HepG2 (cell line): ENCODE data around the gene KCNAB2. TPM values are rescaled to one million over a fixed set of nuclear protein-coding genes. Genes with fewer than 3 reads are reported as not detected.
A peak's percentile ranks its signal among the peaks of the same experiment; 100 is the strongest.

ENCODE experiments used
- ATAC-seq: fragments of 200-7000 bp; cut with Tn5 transposase; 3 replicates; pipeline ENCODE4 v1.9.1; 2020; ENCODE audit warnings: mild to moderate bottlenecking, moderate library complexity
- BruUV-seq: library from RNA; stranded (reverse); fragments of 400-500 nt; replicated peaks from 2 replicates; lab custom pipeline; 2021; lab: Mats Ljungman, UMichigan
- CTCF ChIA-PET: fragments of 300-600 bp; formaldehyde crosslinking; extraction: SDS; loops from one replicate; lab custom pipeline; 2021; ENCODE audit warnings: low total read pairs, inconsistent platforms, low intra/inter-chr PET ratio; lab: Yijun Ruan, JAX
- POLR2A ChIA-PET: fragments of 350-600 bp; sonication (Branson Sonifier 250); formaldehyde crosslinking; loops from one replicate; lab custom pipeline; 2020; ENCODE audit warnings: antibody characterized with exemption, inconsistent platforms; lab: Yijun Ruan, JAX
- DNase-seq: peaks from one replicate; pipeline ENCODE4 v3.0.0-alpha.2; 2015; ENCODE audit warnings: low spot score
- FAIRE-seq: peaks from 3 replicates; lab custom pipeline; 2011; peaks lifted over from hg19 to GRCh38; lab: Jason Lieb, UNC
- H2AFZ ChIP-seq: one replicate; pipeline ENCODE4 v1.6.1; 2011; ENCODE audit warnings: low read length, inconsistent platforms
- H3K27ac ChIP-seq: fragments of 300-600 bp; 3 replicates; pipeline ENCODE4 v1.8.0; 2011; ENCODE audit warnings: mixed run types, mild to moderate bottlenecking, mixed read lengths, low read length, inconsistent platforms; ENCODE audit not compliant: insufficient read depth; ENCODE audit errors: extremely low read length
- H3K27me3 ChIP-seq, 2 experiments: fragments of 200-600 bp in 1 of 2; 2 replicates in 1 of 2; 3 replicates in 1 of 2; pipeline versions ENCODE4 v1.6.0 to v1.8.0; 2011; ENCODE audit warnings: low read length in 2 of 2, mild to moderate bottlenecking in 2 of 2, moderate library complexity in 2 of 2, inconsistent platforms in 1 of 2; ENCODE audit not compliant: insufficient read depth in 2 of 2, control insufficient read depth in 1 of 2
- H3K36me3 ChIP-seq, 2 experiments: fragments of 200-600 bp in 1 of 2; replicated peaks in 1 of 2; 2 replicates in 1 of 2; 3 replicates in 1 of 2; pipeline versions ENCODE4 v1.5.1 to v1.8.0; 2011; ENCODE audit warnings: low read length in 2 of 2, inconsistent platforms in 1 of 2; ENCODE audit not compliant: insufficient read depth in 2 of 2, control insufficient read depth in 1 of 2
- H3K4me1 ChIP-seq: 2 replicates; pipeline ENCODE4 v1.5.1; 2012; ENCODE audit warnings: low read length, inconsistent platforms; ENCODE audit not compliant: insufficient read depth
- H3K4me2 ChIP-seq: 2 replicates; pipeline ENCODE4 v1.6.0; 2011; ENCODE audit warnings: low read depth, low read length, inconsistent platforms
- H3K4me3 ChIP-seq, 3 experiments: fragments of 200-600 bp in 1 of 3; sonication (generic), shearing (Covaris generic) in 1 of 3; replicated peaks in 1 of 3; 2 replicates each; pipeline ENCODE4 v1.5.1; 2011 to 2016; ENCODE audit warnings: low read length in 3 of 3, inconsistent platforms in 2 of 3, low read depth in 2 of 3, mild to moderate bottlenecking in 2 of 3, control low read depth in 1 of 3, mixed read lengths in 1 of 3; ENCODE audit not compliant: insufficient read depth in 1 of 3
- H3K79me2 ChIP-seq: one replicate; pipeline ENCODE4 v1.6.1; 2011; ENCODE audit warnings: low read length, inconsistent platforms; ENCODE audit not compliant: insufficient read depth
- H3K9ac ChIP-seq: 2 replicates; pipeline ENCODE4 v1.6.0; 2011; ENCODE audit warnings: mild to moderate bottlenecking, low read depth, low read length, inconsistent platforms; ENCODE audit not compliant: insufficient read depth
- H3K9me3 ChIP-seq: 2 replicates; pipeline ENCODE4 v1.5.1; 2012; ENCODE audit warnings: mild to moderate bottlenecking, low read length
- H4K20me1 ChIP-seq: 2 replicates; pipeline ENCODE4 v1.6.0; 2011; ENCODE audit warnings: inconsistent platforms, mild to moderate bottlenecking, low read length, moderate library complexity; ENCODE audit not compliant: insufficient read depth
- FLYWCH1 ChIP-seq: sonication (generic); formaldehyde crosslinking; IDR thresholded peaks from 2 replicates; pipeline ENCODE4 v1.8.1; 2023; ENCODE audit warnings: mild to moderate bottlenecking, missing genetic modification reagents
- HHEX ChIP-seq: IDR thresholded peaks from 2 replicates; pipeline ENCODE4 v1.6.1; 2016; ENCODE audit warnings: control low read depth
- KDM5A ChIP-seq: fragments of 200-600 bp; sonication (generic); IDR thresholded peaks from 2 replicates; pipeline ENCODE4 v1.7.0; 2018; ENCODE audit warnings: antibody characterized with exemption, mild to moderate bottlenecking, low read length, borderline replicate concordance
- MTF2 ChIP-seq: sonication (generic); formaldehyde crosslinking; IDR thresholded peaks from 2 replicates; pipeline ENCODE4 v1.5.0; 2020; ENCODE audit warnings: missing genetic modification reagents, borderline replicate concordance
- SMARCC2 ChIP-seq: fragments of 450-650 bp; IDR thresholded peaks from 2 replicates; pipeline ENCODE4 v1.6.1; 2017; ENCODE audit warnings: antibody characterized with exemption, mild to moderate bottlenecking
- ZBTB7B ChIP-seq: sonication (generic); formaldehyde crosslinking; IDR thresholded peaks from 2 replicates; pipeline ENCODE4 v1.4.0; 2020; ENCODE audit warnings: missing genetic modification reagents
- WGBS: methylation state at CpG from one replicate; pipeline ENCODE4 v1.1.6; 2017; ENCODE audit warnings: low lambda C conversion rate; 5-methylcytosine and 5-hydroxymethylcytosine counted together
- in situ Hi-C: cut with HindIII; loops from 2 replicates; pipeline ENCODE4 v1.10.0; 2017; ENCODE audit warnings: low pct_unique_long_range_greater_than_20kb; ENCODE audit not compliant: extremely low pct_ligation_motif_present
- intact Hi-C: fragments of 100-400 bp; cut with micrococcal nuclease; formaldehyde crosslinking; loops from one replicate; pipeline ENCODE4 v1.10.0; 2022; ENCODE audit not compliant: unreplicated experiment
- polyA plus RNA-seq, 8 experiments: library from polyadenylated mRNA; depleted of rRNA in 3 of 8; stranded (reverse) in 7 of 8; unstranded in 1 of 8; fragments of >200 nt; fragmentation: Illumina TruSeq in 4 of 8; extraction: Trizol in 4 of 8; gene quantifications; 2 replicates each; pipeline versions ENCODE4 v1.2.1 to v1.2.3, GENCODE V29; 2011 to 2016; ENCODE audit warnings: low read depth in 4 of 8, missing spikeins in 1 of 8, mixed read lengths in 1 of 8; ENCODE audit not compliant: insufficient read depth in 1 of 8
- total RNA-seq, 5 experiments: library from RNA; depleted of rRNA; stranded (reverse); fragments of >200 nt; fragmentation: Illumina TruSeq; extraction: Trizol; gene quantifications; 2 replicates each; pipeline ENCODE4 v1.2.3, GENCODE V29; 2016; ENCODE audit warnings: low read depth in 1 of 5
- TF ChIP-seq, protein P1 (sequence below): sonication (generic); formaldehyde crosslinking; IDR thresholded peaks from 2 replicates; pipeline ENCODE4 v1.4.0; 2020; ENCODE audit warnings: missing genetic modification reagents
- TF ChIP-seq, protein P2 (sequence below): fragments of 450-650 bp; IDR thresholded peaks from 2 replicates; pipeline ENCODE4 v1.6.1; 2016

KCNAB2 gene
- total and polyA plus RNA-seq, 2 of the 13 experiments (the other 11 are each of a cell fraction or from before 2014, with no cell fraction given) = 6.2 to 8.8 TPM

DNA sequence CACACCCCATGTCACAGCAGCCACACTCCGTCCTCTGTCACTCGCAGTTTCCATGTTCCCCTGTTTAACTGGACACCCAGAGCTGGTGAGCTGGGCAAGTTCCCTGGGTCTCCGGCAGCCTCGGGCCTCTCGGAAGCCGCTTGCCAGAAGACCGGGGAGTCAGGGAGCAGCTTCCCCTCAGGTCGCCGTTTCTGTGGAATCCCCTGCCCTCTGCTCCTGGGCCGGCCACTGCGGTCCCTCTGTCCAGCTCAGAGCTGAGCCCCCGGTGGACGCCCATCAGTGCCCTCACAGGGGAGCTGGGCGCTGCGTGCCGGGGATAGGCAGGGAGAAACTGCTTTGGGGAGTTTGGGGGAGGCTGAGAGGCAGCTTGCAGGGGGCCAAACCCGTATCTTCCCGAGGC is 37.7 kb downstream of the KCNAB2 start:
- ChIA-PET CTCF (no interaction called here), POLR2A (no interaction called here)
- Histone ChIP-seq H3K79me2 (no peaks in the 10 kb centered on the region), H2AFZ (no peak overlapping the region), H4K20me1 (no peaks in the 10 kb centered on the region), H3K9me3 (no peaks in the 10 kb centered on the region), H3K4me3 (no peak overlapping the region), H3K4me1 (peaks cover 11% of the 10 kb centered on the region), H3K36me3 (no peaks in the 10 kb centered on the region), H3K27me3 (0 out of 5 replicates have a peak, but pooled peaks cover 0 to 3% of the 10 kb centered on the region in 2 experiments), H3K27ac (no peak overlapping the region), H3K4me2 (no peak overlapping the region), H3K9ac (no peak overlapping the region)
- WGBS = 69% methylated on average over 7 of the region's 18 CpGs
- FAIRE-seq (no peak), ATAC-seq (no peak), DNase-seq (no peak)
- in situ Hi-C loops (no loop called here), intact Hi-C loops (no loop called here)
- no peak for TF ChIP-seq ZBTB7B (CRISPR knock-in tag)
- TF ChIP-seq, protein P1, sequence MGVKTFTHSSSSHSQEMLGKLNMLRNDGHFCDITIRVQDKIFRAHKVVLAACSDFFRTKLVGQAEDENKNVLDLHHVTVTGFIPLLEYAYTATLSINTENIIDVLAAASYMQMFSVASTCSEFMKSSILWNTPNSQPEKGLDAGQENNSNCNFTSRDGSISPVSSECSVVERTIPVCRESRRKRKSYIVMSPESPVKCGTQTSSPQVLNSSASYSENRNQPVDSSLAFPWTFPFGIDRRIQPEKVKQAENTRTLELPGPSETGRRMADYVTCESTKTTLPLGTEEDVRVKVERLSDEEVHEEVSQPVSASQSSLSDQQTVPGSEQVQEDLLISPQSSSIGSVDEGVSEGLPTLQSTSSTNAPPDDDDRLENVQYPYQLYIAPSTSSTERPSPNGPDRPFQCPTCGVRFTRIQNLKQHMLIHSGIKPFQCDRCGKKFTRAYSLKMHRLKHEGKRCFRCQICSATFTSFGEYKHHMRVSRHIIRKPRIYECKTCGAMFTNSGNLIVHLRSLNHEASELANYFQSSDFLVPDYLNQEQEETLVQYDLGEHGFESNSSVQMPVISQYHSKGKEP = no peak
- no peak for TF ChIP-seq FLYWCH1
- no TSS peak for BruUV-seq

DNA sequence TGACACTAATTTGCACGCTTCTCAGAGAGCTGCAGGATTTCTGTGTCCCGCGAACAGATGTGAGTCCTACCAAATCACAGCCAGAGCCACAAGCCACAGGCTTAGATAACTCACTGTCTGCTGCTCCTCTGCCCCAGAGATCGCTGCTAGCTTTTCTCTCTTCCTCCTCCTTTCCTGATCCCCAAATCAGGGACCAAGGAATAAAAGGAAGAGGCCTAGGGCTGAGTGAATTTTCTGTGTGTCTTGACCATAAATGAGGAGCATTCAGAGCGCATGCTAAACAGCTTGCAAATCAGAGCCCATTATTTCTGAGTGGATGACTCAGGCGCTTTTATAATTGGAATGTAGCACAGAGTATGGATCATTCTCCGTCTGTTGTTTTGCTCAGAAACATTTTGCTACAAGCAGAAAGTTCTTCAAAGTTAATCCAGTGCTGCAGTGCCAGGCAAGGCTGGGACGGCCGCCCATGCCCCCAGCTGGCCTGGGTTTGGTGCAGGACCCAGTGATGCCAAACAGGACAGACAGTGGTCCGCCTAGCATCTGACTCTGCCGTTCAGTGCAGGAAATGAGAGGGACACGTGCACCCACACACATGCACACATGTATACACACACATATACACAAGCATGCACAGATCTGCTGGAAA is 38.2 kb downstream of the KCNAB2 start:
- Histone ChIP-seq H3K4me2 (no peak overlapping the region), H3K36me3 (no peaks in the 10 kb centered on the region), H2AFZ (no peak overlapping the region), H3K27ac (no peak overlapping the region), H3K4me1 (peaks cover 11% of the 10 kb centered on the region), H3K79me2 (no peaks in the 10 kb centered on the region), H4K20me1 (no peaks in the 10 kb centered on the region), H3K9ac (no peak overlapping the region), H3K4me3 (no peak overlapping the region), H3K9me3 (no peaks in the 10 kb centered on the region), H3K27me3 (0 out of 5 replicates have a peak, but pooled peaks cover 0 to 3% of the 10 kb centered on the region in 2 experiments)
- CTCF ChIA-PET = no interaction called here
- FAIRE-seq = no peak
- intact Hi-C loops = no loop called here
- POLR2A ChIA-PET = no interaction called here
- no peak for TF ChIP-seq HHEX (CRISPR knock-in tag)
- no peak for TF ChIP-seq SMARCC2
- TF ChIP-seq, protein P2, sequence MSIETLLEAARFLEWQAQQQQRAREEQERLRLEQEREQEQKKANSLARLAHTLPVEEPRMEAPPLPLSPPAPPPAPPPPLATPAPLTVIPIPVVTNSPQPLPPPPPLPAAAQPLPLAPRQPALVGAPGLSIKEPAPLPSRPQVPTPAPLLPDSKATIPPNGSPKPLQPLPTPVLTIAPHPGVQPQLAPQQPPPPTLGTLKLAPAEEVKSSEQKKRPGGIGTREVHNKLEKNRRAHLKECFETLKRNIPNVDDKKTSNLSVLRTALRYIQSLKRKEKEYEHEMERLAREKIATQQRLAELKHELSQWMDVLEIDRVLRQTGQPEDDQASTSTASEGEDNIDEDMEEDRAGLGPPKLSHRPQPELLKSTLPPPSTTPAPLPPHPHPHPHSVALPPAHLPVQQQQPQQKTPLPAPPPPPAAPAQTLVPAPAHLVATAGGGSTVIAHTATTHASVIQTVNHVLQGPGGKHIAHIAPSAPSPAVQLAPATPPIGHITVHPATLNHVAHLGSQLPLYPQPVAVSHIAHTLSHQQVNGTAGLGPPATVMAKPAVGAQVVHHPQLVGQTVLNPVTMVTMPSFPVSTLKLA = peak; percentile 52; the same call in 1 of the 2 replicates
- no peak for TF ChIP-seq MTF2
- no peak for TF ChIP-seq KDM5A
- in situ Hi-C loops = no loop called here
- no peak for ATAC-seq
- DNase-seq = no peak
- WGBS = 70% methylated on average over 11 of the region's 12 CpGs
- BruUV-seq = no TSS peak
